Right hindlimb (tissue), 1 donor: ENCODE data around the gene SLC30A1.
A peak's percentile ranks its signal among the peaks of the same experiment; 100 is the strongest.
"Not testable (repeated sequence)": the region's sequence is repeated elsewhere in the genome, so short reads cannot be mapped to it uniquely, and the experiment has no call there.

Source experiments
- DNase-seq: peaks from one replicate; pipeline ENCODE4 v3.0.0-alpha.2; 2018

Gene SLC30A1

DNA sequence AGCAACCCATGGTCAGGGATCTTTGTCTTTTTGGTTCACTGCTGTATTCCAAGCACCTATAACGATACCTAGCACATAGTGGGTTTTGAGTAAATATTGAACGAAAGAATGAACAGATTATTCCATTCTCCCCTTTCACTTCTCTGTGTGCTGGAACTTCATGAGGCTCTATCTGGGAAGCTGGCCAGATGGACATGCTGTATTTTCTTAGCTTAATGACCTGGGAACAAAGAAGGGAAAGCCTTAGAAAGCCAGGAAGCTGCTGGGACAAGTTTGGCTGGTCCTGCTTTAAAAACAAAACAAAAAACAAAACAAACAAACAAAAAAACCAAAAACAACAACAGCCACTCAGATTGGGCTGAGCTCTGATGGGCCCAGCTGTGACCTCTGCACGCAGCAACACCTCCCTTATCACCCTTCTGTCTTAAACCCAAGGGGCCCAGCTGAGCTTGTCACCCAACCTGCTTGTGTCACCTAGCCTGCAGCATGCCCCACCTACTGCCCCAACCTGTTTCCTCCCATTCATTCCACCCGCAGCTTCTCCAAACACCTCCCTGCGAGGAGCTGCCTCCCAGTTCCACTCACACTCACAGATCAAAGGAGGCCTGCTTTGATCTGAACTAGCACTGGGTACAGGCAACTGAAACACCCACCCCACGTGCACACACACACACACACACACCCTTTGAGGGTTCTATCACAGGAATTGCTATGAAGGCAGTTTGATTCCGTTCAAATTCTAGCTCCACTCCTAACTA lies 37.1 kb downstream of the SLC30A1 start:
- DNase-seq = peak; percentile 59

- DNase-seq = no peak
Observed at GRCh38 chr1:211541278-211541677, 37.7 kb downstream of the SLC30A1 start.

DNA sequence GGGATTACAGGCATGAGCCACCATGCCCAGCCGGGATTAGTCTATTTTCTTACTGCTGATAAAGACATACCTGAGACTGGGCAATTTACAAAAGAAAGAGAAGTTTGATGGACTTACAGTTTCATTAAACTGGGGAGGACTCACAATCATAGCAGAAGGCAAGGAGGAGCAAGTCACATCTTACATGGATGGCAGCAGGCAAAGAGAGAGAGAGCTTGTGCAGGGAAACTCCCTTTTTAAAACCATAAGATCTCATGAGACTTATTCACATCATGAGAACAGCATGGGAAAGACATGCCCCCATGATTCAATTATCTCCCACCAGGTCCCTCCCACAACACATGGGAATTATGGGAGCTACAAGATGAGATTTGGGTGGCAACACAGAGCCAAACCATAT lies 38.1 kb downstream of the SLC30A1 start:
- DNase-seq = not testable (repeated sequence)

GRCh38 chr1:211538287-211538686 lies 40.7 kb downstream of the SLC30A1 start:
- DNase-seq = no peak

DNA sequence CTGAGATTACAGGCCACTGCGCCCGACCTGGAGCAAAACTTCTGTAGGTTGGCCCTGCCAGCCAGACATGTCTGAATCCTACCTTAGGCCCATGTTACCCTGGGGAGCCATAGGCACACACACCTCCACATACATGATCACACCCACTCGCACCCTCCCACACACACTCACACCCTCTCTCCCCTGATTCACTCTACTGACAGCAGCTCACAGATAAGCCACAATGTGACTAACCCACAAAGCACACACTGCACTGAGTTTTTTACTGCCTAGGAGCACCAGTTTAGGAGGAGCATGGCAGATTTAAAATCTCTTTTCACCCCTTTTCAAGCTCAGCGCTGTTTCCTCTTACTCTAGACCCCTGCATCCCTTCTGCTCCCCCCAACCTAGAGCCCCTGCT lies 41.7 kb downstream of the SLC30A1 start:
- no peak for DNase-seq

DNA sequence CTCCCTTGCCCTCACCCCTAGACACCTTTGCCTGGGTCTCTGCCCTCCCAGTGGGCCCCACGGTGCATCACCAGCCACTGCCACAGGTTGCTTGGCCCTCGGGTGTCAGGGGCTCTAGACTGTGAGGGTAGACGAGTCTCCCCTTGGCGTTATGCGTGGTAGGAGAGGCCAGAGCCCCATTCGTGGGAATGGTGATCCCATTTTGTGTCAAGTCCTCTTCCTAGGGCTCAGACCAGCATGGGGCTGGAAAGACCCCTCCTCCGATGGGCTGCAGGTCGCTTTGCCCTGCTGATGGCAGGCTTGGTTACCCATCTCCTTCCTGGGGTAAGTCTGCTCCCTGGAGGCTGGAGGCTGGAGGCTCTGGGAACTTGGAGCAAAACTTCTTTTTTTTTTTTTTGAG lies 42.4 kb downstream of the SLC30A1 start:
- DNase-seq = no peak

GRCh38 chr1:211535346-211535745 lies 43.6 kb downstream of the SLC30A1 start:
- no peak for DNase-seq

DNA sequence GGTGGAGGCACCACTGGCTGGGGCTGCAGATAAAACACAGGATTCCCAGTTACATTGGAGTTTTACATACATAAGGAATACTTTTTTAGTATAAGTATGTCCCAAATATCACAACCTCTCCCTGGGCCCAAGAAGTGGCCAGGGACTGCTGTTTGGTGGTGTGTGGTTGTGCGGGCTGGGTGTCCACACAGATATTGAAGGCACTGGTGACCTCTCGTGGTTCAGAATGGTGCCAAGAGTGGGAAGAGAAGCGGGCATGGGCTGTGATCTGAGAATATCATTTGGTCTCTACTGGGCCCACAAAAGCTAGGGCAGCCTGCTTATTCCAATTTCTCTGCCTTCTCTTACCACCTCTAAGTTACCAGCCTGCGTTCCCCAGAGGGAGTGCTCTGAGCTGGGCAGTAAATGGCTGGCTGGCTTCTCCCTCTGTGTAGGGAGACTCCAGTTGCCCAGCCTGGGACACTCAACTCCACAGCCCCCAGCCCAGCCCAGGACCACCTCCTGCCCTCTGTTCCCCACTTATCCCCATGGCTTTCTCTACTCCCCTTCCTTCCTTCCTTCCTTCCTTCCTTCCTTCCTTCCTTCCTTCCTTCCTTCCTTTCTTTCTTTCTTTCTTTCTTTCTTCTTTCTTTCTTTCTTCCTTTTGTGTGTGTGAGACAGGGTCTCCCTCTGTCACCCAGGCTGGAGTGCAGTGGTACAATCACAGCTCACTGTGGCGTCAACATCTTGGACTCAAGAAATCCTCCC lies 44.2 kb downstream of the SLC30A1 start:
- DNase-seq = no peak

- no peak for DNase-seq
Observed at GRCh38 chr1:211532088-211532444, 46.9 kb downstream of the SLC30A1 start.

DNA sequence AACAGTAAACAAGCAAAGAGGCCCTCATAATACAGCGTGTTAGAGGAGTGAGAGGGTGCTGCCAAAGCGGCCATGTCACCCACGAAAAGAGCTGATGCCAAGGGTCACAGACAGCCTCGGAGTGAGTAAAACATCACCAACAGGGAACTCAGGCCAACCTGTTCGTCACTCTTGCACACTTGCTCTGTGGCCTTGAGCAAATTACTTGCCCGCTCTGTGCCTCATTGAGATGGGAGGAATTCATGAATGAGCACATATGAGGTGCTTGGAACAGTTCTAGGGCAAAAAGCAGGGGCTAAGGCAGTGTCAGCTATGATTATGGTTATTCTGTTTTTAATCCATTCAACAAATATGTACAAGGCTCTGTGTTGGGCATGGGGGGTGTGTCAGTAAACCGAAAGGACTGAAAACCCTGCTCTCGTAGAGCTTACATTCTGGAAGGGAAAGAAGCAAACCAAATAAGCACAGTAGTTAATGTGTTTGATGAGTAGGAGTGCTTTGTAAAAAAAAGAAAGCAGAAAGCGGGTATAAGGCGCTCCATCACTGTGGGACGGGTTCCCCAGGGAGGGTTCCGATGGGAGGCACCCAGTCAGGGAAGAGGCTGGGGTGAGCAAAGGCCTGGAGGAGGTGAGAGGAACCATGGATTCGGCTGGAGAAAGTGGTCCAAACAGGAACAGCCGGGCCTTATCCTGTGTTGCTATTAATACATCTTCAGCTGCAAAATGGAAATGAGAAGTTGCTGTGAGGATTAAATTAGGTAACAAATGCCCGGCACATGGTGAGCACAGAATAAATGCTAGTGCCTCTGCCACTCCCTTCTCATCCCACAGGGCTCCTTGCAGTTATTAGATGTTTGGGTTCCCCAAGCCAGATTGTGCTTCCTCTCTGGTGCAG lies 47.5 kb downstream of the SLC30A1 start:
- no peak for DNase-seq

DNA sequence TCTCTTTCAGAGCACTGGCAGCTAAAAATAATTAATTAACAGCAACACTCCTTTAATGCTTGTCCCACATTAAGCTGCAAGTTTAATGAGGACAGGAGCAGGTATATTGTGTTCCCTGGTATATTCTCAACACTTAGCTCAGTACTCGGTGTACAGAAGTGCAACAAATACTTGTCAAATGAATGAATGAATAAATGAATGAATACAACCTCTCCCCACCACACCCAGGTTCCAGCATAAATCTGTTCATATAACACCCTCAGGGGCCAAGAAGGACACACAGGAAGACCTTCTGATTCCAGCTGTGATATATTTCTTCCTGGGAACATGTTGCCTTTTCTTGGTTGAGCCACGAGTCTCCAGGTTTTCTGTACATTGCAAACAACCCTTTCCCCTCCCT lies 48.9 kb downstream of the SLC30A1 start:
- DNase-seq = no peak

GRCh38 chr1:211529453-211529852 lies 49.5 kb downstream of the SLC30A1 start:
- DNase-seq = no peak

GRCh38 chr1:211529011-211529410 lies 50.0 kb downstream of the SLC30A1 start:
- no peak for DNase-seq

- no peak for DNase-seq
Observed at GRCh38 chr1:211527888-211528287, 51.1 kb downstream of the SLC30A1 start.

DNA sequence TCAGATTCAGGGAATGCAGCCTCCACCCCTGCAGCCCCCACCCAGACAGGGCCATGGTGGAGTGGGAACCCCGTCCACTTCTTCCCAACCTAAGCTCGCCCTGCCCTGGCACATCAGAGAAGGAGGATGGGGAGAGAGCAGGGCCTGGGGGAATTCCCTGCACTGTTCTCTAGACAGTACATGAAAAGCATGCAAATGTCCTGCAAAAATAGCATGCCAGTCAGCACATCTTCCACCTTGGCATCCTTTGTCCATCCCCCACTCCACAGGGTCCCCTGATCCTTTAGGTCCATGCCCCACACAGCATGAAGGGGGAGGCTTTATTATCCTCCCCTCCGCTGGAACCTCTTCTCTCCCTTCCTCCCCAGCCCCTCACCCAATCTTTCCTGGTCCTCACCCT lies 52.0 kb downstream of the SLC30A1 start:
- no peak for DNase-seq

- DNase-seq = no peak
Observed at GRCh38 chr1:211526101-211526500, 52.9 kb downstream of the SLC30A1 start.

DNA sequence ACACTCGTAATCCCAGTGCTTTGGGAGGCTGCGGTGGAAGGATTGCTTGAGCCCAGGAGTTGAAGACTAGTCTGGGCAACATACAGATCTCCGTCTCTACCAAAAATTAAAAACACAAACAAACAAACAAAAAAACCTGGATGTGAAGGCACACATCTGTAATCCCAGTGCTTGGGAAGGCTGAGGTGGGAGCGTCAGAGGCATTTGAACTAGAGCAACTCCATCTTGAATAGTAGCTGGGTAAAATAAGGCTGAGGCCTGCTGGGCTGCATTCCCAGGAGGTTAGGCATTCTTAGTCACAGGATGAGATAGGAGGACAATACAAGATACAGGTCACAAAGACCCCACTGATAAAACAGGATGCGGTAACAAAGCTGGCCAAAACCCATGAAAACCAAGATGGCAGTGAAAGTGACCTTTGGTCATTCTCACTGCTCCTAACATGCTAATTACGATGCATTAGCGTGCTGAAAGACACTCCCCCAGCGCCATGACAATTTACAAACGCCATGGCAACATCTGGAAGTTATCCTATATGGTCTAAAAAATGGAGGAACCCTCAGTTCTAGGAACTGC lies 53.8 kb downstream of the SLC30A1 start:
- DNase-seq = no peak

DNA sequence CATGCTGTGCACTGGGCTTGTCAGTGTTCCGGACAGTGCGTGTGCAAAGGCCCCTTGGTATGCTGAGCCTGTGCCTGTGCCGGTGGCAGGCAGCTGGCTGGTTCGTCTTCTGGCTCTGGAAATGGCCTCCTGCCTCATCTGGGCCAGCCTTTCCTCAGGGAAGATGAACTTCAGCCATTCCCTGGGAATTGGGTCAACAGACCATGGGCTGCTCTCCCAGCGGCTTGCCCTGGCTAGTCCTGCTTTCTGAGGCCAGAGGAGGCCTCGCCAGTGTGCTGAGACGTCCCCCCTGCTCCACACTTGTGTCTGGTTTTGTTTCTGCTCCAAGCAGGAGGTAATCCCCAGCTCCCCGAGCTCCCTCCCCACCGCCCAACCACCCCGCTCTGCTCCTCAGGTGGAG lies 54.4 kb downstream of the SLC30A1 start:
- no peak for DNase-seq

- DNase-seq = no peak
Observed at GRCh38 chr1:211522804-211523203, 56.2 kb downstream of the SLC30A1 start.
